Brain microvascular endothelial cell (primary cell): Measurements from ENCODE around the gene TSPAN31.

ENCODE experiments used
- DNase-seq: peaks from one replicate; pipeline ENCODE4 v3.0.0-alpha.2; 2020
- H3K27ac ChIP-seq: fragments of 250-450 bp; sonication (Bioruptor Pico); 2 replicates; pipeline ENCODE4 v1.5.1; 2020; ENCODE audit warnings: mild to moderate bottlenecking, moderate library complexity
- H3K27me3 ChIP-seq: fragments of 250-450 bp; sonication (Bioruptor Pico); replicated peaks from 2 replicates; pipeline ENCODE4 v1.5.1; 2020; ENCODE audit warnings: mild to moderate bottlenecking
- H3K36me3 ChIP-seq: fragments of 250-450 bp; sonication (Bioruptor Pico); replicated peaks from 2 replicates; pipeline ENCODE4 v1.5.1; 2020; ENCODE audit warnings: mild to moderate bottlenecking
- H3K4me3 ChIP-seq: 2 replicates; pipeline ENCODE4 v1.5.1; 2011; ENCODE audit warnings: low read depth, mild to moderate bottlenecking, control low read depth, low read length, moderate library complexity
- in situ Hi-C: cut with HindIII; loops from 2 replicates; pipeline ENCODE4 v1.10.0; 2017; ENCODE audit warnings: low sequenced_read_pairs, low pct_ligation_motif_present
- TF ChIP-seq, protein P1 (sequence below): IDR thresholded peaks from 2 replicates; pipeline ENCODE4 v1.5.1; 2011; ENCODE audit warnings: low read depth, mild to moderate bottlenecking, moderate library complexity, low read length, control low read depth, inconsistent platforms; ENCODE audit errors: missing control alignments

TSPAN31 gene

DNA sequence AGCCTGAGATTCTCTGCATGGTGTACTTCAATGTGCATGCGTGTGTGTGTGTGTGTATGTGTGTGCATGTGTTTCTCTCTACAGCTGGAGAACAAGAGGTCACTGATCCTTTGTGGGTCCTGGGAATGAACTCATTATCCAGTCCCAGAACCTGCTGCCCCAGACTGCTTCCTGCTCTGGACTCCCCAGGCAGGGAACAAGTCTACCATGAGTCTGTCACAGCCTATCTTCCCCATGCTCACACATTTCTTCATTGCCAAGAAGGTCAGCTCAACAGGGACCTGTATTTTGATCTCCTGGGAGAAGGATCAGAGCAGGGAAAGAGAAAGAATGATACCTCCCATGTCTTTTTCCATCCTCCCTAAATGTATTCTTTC lies 3.4 kb upstream of the TSPAN31 start:
- H3K27me3 ChIP-seq: peaks cover 40% of the 10 kb centered on the region
- TF ChIP-seq, protein P1, sequence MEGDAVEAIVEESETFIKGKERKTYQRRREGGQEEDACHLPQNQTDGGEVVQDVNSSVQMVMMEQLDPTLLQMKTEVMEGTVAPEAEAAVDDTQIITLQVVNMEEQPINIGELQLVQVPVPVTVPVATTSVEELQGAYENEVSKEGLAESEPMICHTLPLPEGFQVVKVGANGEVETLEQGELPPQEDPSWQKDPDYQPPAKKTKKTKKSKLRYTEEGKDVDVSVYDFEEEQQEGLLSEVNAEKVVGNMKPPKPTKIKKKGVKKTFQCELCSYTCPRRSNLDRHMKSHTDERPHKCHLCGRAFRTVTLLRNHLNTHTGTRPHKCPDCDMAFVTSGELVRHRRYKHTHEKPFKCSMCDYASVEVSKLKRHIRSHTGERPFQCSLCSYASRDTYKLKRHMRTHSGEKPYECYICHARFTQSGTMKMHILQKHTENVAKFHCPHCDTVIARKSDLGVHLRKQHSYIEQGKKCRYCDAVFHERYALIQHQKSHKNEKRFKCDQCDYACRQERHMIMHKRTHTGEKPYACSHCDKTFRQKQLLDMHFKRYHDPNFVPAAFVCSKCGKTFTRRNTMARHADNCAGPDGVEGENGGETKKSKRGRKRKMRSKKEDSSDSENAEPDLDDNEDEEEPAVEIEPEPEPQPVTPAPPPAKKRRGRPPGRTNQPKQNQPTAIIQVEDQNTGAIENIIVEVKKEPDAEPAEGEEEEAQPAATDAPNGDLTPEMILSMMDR: no peak
- no peak overlapping the region for H3K4me3 ChIP-seq
- H3K27ac ChIP-seq: no peak overlapping the region
- H3K36me3 ChIP-seq: peaks cover 2% of the 10 kb centered on the region
- in situ Hi-C loops: no loop called here
- DNase-seq: no peak

DNA sequence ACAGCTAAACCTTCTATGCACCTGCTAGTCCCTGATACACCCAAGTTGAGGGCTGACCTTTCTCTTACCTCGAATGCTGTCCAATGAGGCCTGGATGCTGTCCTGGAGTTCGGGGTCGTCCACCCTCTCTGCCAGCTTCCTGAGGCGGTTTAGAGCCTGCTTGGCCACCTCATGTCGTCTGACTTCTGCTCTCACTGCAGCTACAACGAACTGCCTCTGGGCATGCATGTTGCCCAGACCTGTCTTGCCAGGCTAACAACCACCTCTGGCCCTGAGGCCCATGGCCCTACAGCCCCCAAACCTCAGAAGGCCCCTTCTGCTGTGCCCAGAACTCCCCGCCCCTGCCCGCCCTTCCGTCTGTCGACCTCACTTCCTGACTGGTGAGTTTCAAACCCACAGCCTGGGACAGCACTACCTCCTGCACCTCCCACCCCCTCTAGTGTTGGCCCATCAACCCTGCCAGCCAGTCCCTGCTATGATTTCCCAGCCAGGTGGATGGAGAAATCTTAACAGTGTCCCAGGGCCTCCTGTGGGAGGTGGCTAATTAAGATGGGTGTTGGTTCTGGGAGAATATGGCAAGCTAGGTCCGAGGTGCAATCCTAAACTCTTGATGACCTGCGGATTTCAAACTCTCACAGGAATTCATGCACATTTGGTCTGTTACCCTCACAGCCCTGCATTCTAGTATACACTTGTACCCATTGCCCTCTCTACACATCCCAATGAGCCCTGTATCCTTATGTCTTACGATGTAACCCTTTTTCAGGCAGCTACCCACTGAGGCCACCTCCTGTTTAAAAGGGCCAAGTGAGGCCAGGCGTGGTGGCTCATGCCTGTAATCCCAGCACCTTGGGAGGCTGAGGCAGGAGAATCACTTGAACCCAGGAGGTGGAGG lies 2.7 kb upstream of the TSPAN31 start:
- H3K27ac ChIP-seq: no peak overlapping the region
- peaks cover 35% of the 10 kb centered on the region for H3K27me3 ChIP-seq
- TF ChIP-seq, protein P1: peak; percentile 26
- DNase-seq: no peak
- peaks cover 8% of the 10 kb centered on the region for H3K36me3 ChIP-seq
- H3K4me3 ChIP-seq: no peak overlapping the region
- in situ Hi-C loops: no loop called here

DNA sequence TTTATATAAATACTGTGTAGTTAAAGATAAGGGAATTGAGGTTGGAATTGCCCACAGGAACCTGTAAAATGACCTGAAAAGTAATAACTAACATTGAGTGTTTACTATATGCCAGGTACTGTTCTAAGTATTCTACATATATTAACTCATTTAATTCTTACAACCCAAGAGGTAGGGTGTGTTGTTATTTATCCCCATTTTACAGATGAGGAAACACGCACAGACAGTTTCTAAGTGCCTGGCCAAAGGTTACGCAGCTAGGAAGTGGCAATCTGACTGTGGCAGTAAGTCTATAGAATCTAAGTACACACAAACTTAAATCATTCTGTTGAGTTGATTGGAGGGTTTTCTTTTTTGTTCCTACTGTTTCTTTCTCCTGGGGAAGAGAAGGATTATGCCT lies 1.1 kb upstream of the TSPAN31 start:
- peaks cover 18% of the 10 kb centered on the region for H3K36me3 ChIP-seq
- no peak for DNase-seq
- in situ Hi-C loops: no loop called here
- TF ChIP-seq, protein P1: no peak
- peaks cover 22% of the 10 kb centered on the region for H3K27me3 ChIP-seq
- no peak overlapping the region for H3K4me3 ChIP-seq
- no peak overlapping the region for H3K27ac ChIP-seq

DNA sequence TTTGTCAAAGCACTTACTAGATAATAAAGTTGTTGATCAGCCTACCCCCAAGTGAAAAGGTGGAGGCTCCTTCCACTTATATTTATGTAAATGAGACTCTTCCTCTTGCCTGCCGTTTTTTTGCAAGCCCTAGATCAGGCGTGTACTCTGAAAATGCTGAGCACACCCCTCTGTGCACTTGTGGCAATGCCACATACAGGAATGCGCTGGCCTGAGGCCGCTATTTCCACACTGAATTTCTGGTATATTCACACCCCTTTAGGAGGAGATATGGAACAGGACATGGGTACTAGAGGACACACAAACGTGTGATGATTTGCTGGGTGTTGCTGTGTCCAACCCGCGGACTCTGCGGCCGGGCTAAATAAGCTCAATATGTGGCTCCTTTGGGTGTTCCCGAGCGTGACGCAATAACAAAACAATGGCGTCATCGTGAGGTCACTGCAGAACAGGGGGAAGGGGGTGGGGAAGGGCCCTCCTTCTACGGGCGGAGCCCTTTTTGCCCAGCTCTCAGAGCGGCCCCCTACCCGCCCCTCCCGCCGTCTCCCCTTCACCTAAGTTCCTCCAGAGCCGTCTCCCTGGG lies 554 bp upstream of the TSPAN31 start:
- TF ChIP-seq, protein P1: no peak
- Histone ChIP-seq H3K36me3 (peaks cover 22% of the 10 kb centered on the region), H3K27ac (peak overlapping the region; percentile 99), H3K4me3 (peak overlapping the region; percentile 84), H3K27me3 (peaks cover 18% of the 10 kb centered on the region)
- DNase-seq: peak; percentile 76
- in situ Hi-C loops: no loop called here

DNA sequence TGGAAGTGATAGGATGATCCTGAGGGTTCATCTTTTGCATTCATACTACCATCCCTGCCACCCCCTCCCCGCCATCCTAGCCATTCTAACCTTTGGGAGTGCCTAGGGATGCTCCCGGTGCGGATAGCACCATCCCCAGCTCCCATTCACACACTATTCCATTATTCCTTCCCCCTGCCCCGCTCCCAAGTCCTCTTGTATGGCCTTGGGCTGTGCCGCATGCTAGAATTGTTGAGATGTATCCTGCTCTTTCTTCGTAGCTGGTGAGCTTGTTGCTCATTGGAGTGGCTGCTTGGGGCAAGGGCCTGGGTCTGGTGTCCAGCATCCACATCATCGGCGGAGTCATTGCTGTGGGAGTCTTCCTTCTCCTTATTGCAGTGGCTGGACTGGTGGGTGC lies 644 bp downstream of the TSPAN31 start:
- H3K27ac ChIP-seq: peak overlapping the region; percentile 99
- peaks cover 10% of the 10 kb centered on the region for H3K27me3 ChIP-seq
- TF ChIP-seq, protein P1: no peak
- DNase-seq: no peak
- peaks cover 30% of the 10 kb centered on the region for H3K36me3 ChIP-seq
- H3K4me3 ChIP-seq: peak overlapping the region; percentile 84
- in situ Hi-C loops: no loop called here
